ENCODE measurements around the gene IGSF9B.

- TF ChIP-seq POLR2AphosphoS5 (IDR thresholded peaks at IDR 0.05) (no peak), CTCF (IDR thresholded peaks at IDR 0.05) (no peak), EP300 (IDR thresholded peaks at IDR 0.05) (no peak), POLR2A (IDR thresholded peaks at IDR 0.05) (no peak)
Measured at GRCh38 chr11:133907216-133907615, 49.6 kb downstream of the IGSF9B start.

Measured in suprapubic skin (tissue), 4 donors.